HG03469 (cell line): ENCODE data around the gene LIN52.
"Not testable (repeated sequence)": the region's sequence is repeated elsewhere in the genome, so short reads cannot be mapped to it uniquely, and the experiment has no call there.

ENCODE experiments used
- ATAC-seq: cut with Tn5 transposase; IDR thresholded peaks from one replicate; pipeline ENCODE4 v1.9.1; 2021; ENCODE audit warnings: mild to moderate bottlenecking, moderate library complexity, moderate number of reproducible peaks; ENCODE audit not compliant: unreplicated experiment

LIN52 gene

DNA sequence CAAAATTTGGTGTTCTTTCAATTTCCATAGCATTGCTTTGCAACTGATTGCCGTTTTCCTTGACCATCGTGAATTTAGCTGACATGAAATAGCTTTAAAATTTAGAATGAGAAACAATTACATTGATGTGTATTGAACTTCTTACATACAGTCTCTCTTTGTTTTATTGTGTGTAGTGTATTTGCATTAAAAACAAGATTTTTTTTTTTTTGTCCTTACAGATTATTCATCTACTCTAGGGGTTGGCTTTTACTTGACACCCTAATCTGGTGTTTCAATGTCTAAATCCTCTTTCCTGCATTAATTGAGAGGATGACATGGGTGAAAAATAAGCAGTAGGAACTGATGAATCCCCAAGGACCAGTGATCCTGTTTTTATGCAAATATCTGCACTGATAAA is 20.6 kb downstream of the LIN52 start:
- no peak for ATAC-seq

DNA sequence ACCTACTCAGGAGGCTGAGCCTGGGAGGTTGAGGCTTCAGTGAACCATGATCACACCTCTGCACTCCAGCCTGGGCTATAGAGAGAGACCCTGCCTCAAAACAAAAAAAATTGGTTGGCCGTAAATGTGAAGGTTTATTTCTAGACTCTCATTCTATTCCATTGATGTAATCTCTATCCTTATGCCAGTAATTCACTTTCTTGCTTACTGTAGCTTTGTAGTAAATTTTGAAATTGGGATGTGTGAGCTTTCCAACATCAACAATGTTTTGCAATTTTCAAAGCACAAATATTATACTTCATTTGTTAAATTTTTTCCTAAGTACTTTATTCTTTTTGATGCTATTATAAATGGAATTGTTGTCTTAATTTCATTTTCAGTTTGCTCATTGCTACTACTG is 24.6 kb downstream of the LIN52 start:
- no peak for ATAC-seq

GRCh38 chr14:74111395-74112216 is 26.9 kb downstream of the LIN52 start:
- ATAC-seq: not testable (repeated sequence)

DNA sequence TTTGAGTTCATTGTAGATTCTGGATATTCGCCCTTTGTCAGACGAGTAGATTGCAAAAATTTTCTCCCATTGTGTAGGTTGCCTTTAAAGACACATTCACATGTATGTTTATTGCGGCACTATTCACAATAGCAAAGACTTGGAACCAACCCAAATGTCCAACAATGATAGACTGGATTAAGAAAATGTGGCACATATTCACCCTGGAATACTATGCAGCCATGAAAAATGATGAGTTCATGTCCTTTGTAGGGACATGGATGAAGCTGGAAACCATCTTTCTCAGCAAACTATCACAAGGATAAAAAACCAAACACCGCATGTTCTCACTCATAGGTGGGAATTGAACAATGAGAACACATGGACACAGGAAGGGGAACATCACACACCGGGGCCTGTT is 40.7 kb downstream of the LIN52 start:
- not testable (repeated sequence) for ATAC-seq

GRCh38 chr14:74126315-74127013 is 41.7 kb downstream of the LIN52 start:
- ATAC-seq: no peak

DNA sequence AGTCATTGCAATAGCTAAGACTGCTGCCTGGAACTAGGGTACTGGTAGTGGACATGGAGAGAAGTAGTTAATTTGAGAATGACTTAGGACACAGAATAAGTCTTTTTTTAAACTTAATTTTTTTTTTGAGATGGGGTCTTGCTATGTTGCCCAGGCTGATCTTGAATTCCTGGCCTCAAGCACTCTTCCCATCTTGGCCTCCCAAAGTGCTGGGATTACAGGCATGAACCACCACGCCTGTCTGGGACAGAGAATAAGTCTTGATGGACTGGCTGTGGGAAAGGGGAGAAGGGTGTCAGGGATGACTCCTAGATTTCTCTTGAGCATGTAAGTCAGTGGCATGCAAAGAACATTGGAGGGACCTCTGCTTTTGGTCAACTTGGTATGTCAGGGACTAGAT is 42.9 kb downstream of the LIN52 start:
- no peak for ATAC-seq

GRCh38 chr14:74133833-74134481 is 49.2 kb downstream of the LIN52 start:
- ATAC-seq: no peak

DNA sequence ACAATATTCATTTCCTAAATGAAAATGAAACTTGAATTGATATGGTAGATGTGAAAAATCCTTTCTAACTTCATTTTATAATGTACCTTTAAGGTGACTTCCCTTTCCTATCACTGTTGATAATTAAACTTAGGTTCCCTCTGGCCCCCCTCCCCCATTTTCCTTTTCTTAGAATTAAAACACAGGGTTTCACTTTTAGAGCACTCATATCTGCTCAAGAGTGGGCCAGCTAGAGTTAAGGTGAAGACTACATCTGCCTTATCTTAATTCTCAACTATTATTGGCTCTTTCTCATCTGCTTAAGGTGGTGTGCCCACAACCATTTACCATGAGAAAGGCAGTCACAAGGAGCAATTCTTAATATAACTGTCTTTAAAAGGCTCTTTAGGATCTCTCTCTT is 49.7 kb downstream of the LIN52 start:
- no peak for ATAC-seq

DNA sequence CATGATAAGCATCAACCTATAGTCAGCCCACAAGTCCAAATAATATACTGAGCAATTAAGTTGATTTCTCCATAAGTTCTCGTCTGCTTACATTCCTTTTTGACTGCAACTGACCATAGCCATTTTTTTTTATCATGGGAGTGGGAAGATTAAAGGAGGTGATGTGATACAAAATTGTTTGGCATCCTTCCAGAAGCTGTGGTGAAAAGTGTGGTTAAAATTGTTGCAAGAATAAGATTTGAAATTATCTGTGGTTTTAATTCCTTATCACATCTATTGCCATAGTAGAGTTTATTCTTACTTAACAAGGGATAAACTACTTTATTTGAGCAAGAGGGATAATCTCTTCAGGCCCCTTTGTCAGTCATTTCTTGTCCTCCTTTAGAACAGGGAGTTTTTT is 50.7 kb downstream of the LIN52 start:
- no peak for ATAC-seq

GRCh38 chr14:74140374-74140850 is 55.7 kb downstream of the LIN52 start:
- ATAC-seq: no peak

GRCh38 chr14:74141703-74142102 is 56.9 kb downstream of the LIN52 start:
- ATAC-seq: no peak

- ATAC-seq: no peak
Observed at GRCh38 chr14:74142523-74142922, 57.8 kb downstream of the LIN52 start.

DNA sequence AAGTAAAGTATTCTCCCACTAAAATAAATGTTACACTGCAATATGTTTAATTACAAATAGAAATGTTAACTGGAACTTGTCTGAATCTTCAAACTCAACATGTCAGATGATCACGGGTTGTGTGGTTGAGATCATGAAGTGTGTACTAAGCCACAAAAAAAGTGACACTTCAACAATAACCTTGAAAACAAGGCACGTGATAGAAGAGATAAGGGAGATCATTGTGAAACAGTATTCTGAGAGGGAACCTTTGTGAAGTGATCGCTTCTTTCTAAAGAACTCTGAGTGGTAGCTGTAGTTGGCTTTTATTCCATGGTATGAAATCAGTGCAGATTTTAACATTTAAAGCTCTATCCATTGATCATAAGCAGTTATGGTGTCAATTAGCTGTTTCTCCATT is 60.0 kb downstream of the LIN52 start:
- ATAC-seq: no peak

DNA sequence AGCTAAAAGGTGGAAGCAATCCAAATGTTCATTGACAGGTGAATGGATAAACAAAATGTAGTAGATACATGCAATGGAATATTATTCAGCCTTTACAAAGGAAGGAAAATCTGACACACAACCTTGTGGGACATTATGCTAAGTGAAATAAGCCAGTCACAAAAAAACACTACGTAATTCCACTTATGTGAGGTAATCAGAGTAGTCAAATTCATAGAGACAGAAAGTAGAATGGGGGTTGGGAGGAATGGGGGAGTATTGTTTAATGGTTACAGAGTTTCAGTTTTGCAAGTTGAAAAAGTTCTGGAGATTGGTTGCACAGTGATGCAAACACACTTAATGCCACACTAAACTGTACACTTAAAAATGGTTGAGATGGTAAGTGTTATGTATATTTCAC is 62.8 kb downstream of the LIN52 start:
- no peak for ATAC-seq

- no peak for ATAC-seq
Observed at GRCh38 chr14:74148705-74149104, 63.9 kb downstream of the LIN52 start.

DNA sequence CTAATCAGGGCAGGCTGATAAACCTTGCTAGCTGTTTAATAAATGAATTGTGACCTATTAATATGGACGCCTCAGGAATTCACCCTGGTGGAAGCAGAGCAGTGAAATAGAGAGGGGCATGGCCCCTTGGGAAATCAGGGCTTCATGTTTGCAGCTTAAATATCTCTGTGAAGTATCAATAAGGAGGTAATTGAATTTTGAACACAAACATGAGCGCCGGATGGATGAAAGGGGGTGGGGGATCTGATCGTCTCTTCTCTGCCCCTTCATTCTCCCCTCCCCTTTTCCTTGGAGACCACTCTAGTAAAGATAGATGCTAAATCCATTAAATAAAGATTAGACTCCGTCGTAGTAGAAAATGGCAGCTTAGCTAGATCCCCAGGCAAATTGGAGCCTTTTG is 70.5 kb downstream of the LIN52 start:
- ATAC-seq: no peak

DNA sequence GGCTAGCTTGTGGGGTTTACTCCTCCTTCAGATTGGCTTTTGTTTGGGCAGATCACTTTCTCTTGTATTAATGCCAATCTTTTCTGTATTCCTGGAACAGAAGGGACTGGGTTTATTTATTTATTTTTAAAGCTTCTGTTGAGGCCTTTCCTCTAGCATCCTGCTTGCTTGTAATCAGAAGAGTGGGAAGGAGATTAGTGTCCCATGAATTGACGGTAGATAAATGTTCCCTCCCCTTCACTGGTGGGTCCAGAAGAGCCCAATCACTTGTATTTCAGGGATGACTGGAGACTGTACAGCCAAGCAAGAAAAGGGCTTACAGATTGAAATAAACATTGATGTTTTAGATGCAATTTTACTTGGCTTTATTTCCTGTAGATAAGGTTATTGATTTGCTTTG is 71.0 kb downstream of the LIN52 start:
- no peak for ATAC-seq

DNA sequence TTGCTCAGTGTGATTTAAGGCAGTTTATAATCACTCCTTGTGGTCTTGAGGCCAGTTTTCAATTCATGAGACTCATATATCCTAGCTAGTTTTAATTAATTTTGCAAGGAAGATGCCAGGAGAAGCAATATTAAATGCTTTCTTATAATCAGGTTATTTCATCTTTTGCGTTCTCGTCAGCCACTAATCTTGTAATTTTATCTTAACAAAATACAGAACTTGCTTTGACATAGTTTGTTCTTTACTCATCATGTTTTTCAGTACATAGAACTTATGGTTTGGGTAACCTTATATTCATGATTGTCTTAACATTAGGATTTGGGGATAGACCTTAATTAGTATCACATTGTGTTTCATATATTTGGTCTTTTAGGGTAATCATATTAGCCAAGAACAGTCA is 76.0 kb downstream of the LIN52 start:
- ATAC-seq: no peak

DNA sequence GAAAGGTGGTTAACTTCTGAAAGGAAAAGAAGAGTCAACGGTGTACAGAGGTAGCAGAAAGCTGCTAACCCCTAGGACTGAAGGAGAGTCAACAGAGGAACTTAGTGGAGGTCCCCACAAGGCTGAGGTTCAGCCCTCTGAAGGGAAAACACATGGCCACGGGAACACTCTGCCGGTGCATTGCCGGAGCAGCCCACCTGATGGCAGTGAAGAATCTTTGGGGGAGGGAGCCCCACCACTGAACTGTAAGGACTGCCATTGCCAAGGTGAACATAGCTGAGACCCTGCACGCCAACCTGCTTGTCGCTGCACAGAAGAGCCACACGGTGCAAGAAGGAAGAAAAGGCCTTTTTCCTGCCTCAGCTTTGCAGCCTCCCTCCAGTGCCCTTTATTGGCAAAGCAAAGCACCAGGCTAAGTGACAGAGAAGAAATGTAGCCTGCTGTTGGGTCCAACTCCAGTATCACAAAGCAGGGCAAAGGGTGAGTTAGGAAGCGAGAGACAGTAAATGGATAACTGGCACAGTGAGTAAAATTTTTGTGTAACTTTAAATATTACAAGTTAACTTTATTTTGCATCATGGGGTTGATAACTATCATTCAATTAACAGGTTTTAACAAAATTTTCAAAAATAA is 76.9 kb downstream of the LIN52 start:
- ATAC-seq: no peak

- no peak for ATAC-seq
Observed at GRCh38 chr14:74169906-74170305, 85.2 kb downstream of the LIN52 start.

DNA sequence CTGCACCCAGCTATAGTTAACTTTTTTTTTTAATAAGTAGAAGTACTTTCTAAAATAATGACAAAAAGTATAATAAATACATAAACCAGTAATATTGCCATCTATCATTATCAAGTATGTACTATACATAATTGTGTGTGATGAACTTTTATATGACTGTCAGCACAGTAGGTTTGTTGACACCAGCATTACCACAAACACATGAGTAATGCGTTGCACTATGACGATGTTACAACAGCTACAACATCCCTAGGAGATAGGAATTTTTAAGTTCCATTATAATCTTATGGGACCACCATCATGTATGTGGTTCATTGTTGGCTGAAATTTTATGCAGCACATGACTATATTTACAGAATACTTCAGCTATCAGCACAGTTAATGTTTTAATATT is 91.6 kb downstream of the LIN52 start:
- no peak for ATAC-seq
